Fibroblast of gingiva (primary cell): ENCODE results near the gene HSPA4.
"Not testable (repeated sequence)": the region's sequence is repeated elsewhere in the genome, so short reads cannot be mapped to it uniquely, and the experiment has no call there.

Source experiments
- DNase-seq: peaks from one replicate; pipeline ENCODE4 v3.0.0-alpha.2; 2011; ENCODE audit warnings: low read depth

HSPA4 gene

GRCh38 chr5:133124891-133125290, 73.1 kb downstream of the HSPA4 start:
- DNase-seq, result no peak

- no peak for DNase-seq
Observed at GRCh38 chr5:133128066-133128465, 76.3 kb downstream of the HSPA4 start.

- DNase-seq, result no peak
Observed at GRCh38 chr5:133129289-133129688, 77.5 kb downstream of the HSPA4 start.

- no peak for DNase-seq
Observed at GRCh38 chr5:133129950-133130349, 78.1 kb downstream of the HSPA4 start.

- DNase-seq, result no peak
Observed at GRCh38 chr5:133130387-133131118, 78.7 kb downstream of the HSPA4 start.

- DNase-seq, result no peak
Observed at GRCh38 chr5:133132717-133133116, 80.9 kb downstream of the HSPA4 start.

GRCh38 chr5:133133241-133133640, 81.4 kb downstream of the HSPA4 start:
- not testable (repeated sequence) for DNase-seq

GRCh38 chr5:133136890-133137289, 85.1 kb downstream of the HSPA4 start:
- not testable (repeated sequence) for DNase-seq

GRCh38 chr5:133140311-133140710, 88.5 kb downstream of the HSPA4 start:
- no peak for DNase-seq

- no peak for DNase-seq
Observed at GRCh38 chr5:133141746-133142145, 89.9 kb downstream of the HSPA4 start.

- no peak for DNase-seq
Observed at GRCh38 chr5:133142782-133143181, 91.0 kb downstream of the HSPA4 start.

- DNase-seq, result no peak
Observed at GRCh38 chr5:133144245-133144981, 92.6 kb downstream of the HSPA4 start.

GRCh38 chr5:133145436-133146170, 93.8 kb downstream of the HSPA4 start:
- DNase-seq, result no peak

GRCh38 chr5:133147411-133147810, 95.6 kb downstream of the HSPA4 start:
- DNase-seq, result no peak

GRCh38 chr5:133147815-133148567, 96.2 kb downstream of the HSPA4 start:
- DNase-seq, result no peak

GRCh38 chr5:133149345-133149744, 97.5 kb downstream of the HSPA4 start:
- DNase-seq, result no peak

- DNase-seq, result no peak
Observed at GRCh38 chr5:133150909-133151544, 99.2 kb downstream of the HSPA4 start.

GRCh38 chr5:133154274-133155075, 102.7 kb downstream of the HSPA4 start:
- no peak for DNase-seq

- DNase-seq, result no peak
Observed at GRCh38 chr5:133155326-133155969, 103.6 kb downstream of the HSPA4 start.
